ENCODE results near the gene MAP2K6. TPM values are rescaled to one million over a fixed set of nuclear protein-coding genes. Genes with fewer than 3 reads are reported as not detected.
"Not testable (repeated sequence)": the region's sequence is repeated elsewhere in the genome, so short reads cannot be mapped to it uniquely, and the experiment has no call there.

MAP2K6 gene
- total and polyA plus RNA-seq, 7 donors, result 1.6 to 51.4 (median 9.7) TPM

GRCh38 chr17:69478916-69479315 is 64.4 kb downstream of the MAP2K6 start:
- H3K4me3 ChIP-seq, result no peak overlapping the region
- H3K27ac ChIP-seq, result no peak overlapping the region
- no peaks in the 10 kb centered on the region for H3K36me3 ChIP-seq
- H3K27me3 ChIP-seq, result no peaks in the 10 kb centered on the region
- TF ChIP-seq EP300 (IDR thresholded peaks at IDR 0.05) (no peak), POLR2A (IDR thresholded peaks at IDR 0.05) (no peak), CTCF (IDR thresholded peaks at IDR 0.05) (no peak), POLR2AphosphoS5 (IDR thresholded peaks at IDR 0.05) (no peak)
- no peak for DNase-seq
- 35 to 62% methylated on average over 4 of the region's 4 CpGs for WGBS, 2 donors
- peaks cover 0 to 10% (median 8%) of the 10 kb centered on the region in 4 donors for H3K4me1 ChIP-seq
- intact Hi-C loops (cut with DNase I), result no loop called here
- no peaks in the 10 kb centered on the region for H3K9me3 ChIP-seq

- DNase-seq; H3K36me3 ChIP-seq; H3K4me3 ChIP-seq; H3K9me3 ChIP-seq; H3K4me1 ChIP-seq; H3K27me3 ChIP-seq; H3K27ac ChIP-seq; intact Hi-C loops (cut with DNase I): not testable (repeated sequence)
- WGBS, 2 donors, result 97 to 98% methylated on average over 7 of the region's 7 CpGs
Measured at GRCh38 chr17:69479756-69480155, 65.3 kb downstream of the MAP2K6 start.

GRCh38 chr17:69480245-69480644 is 65.7 kb downstream of the MAP2K6 start:
- TF ChIP-seq POLR2A (IDR thresholded peaks at IDR 0.05), result no peak
- no peak for TF ChIP-seq POLR2AphosphoS5 (IDR thresholded peaks at IDR 0.05)
- TF ChIP-seq CTCF (IDR thresholded peaks at IDR 0.05), result no peak
- TF ChIP-seq EP300 (IDR thresholded peaks at IDR 0.05), result no peak
- Histone ChIP-seq H3K4me3 (no peak overlapping the region), H3K27me3 (no peaks in the 10 kb centered on the region), H3K36me3 (no peaks in the 10 kb centered on the region), H3K9me3 (no peaks in the 10 kb centered on the region), H3K4me1 (no peaks in the 10 kb centered on the region), H3K27ac (no peak overlapping the region)
- WGBS, 2 donors, result 95 to 97% methylated on average over 4 of the region's 4 CpGs
- no peak for DNase-seq
- intact Hi-C loops (cut with DNase I), result no loop called here

GRCh38 chr17:69485251-69485661 is 70.8 kb downstream of the MAP2K6 start:
- 12 to 48% methylated on average over 3 of the region's 3 CpGs for WGBS, 2 donors

More at GRCh38 chr17:69485251-69485661, 70.8 kb downstream of the MAP2K6 start:
- Histone ChIP-seq H3K9me3 (no peaks in the 10 kb centered on the region), H3K4me1 (peaks cover 0 to 15% (median 12%) of the 10 kb centered on the region in 4 donors), H3K36me3 (no peaks in the 10 kb centered on the region), H3K27ac (peak overlapping the region in 3 of 4 donors; percentile 5 to 36 (median 30)), H3K4me3 (peak overlapping the region in 2 of 4 donors; percentile 8 to 11), H3K27me3 (no peaks in the 10 kb centered on the region)
- intact Hi-C loops (cut with DNase I), result no loop called here
- TF ChIP-seq CTCF (IDR thresholded peaks at IDR 0.05) (no peak), POLR2A (IDR thresholded peaks at IDR 0.05) (no peak), EP300 (IDR thresholded peaks at IDR 0.05) (no peak), POLR2AphosphoS5 (IDR thresholded peaks at IDR 0.05) (peak in 1 of 4 donors; percentile 40)
- DNase-seq, result no peak
